Measurements from ENCODE around the gene MRNIP.

Gene MRNIP

GRCh38 chr5:179880066-179880650 is 21.5 kb upstream of the MRNIP start:
- Histone ChIP-seq H4K20me1 (ENCODE audit: low read depth, low read length) (no peaks in the 10 kb centered on the region), H3F3A (ENCODE audit: insufficient read depth) (no peaks in the 10 kb centered on the region; the same call in 1 of the 2 replicates), H2AFZ (ENCODE audit: low read depth, low read length, severe bottlenecking) (no peak overlapping the region), H3K9me2 (replicated peaks; ENCODE audit: insufficient read depth, low read length) (no peaks in the 10 kb centered on the region), H3K27me3 (ENCODE audit: low read length) (no peaks in the 10 kb centered on the region), H3K9me3 (ENCODE audit: insufficient read depth, low read length) (peaks cover 26% of the 10 kb centered on the region; the same call in 1 of the 2 replicates), H3K79me2 (ENCODE audit: insufficient read depth, low read length) (no peaks in the 10 kb centered on the region), H3K4me2 (ENCODE audit: low read depth, low read length, poor library complexity, severe bottlenecking) (no peak overlapping the region), H3K9ac (ENCODE audit: low read length) (no peak overlapping the region), H3K27ac (ENCODE audit: low read depth, low read length) (no peak overlapping the region), H3K4me3 (ENCODE audit: insufficient read depth, low read length, poor library complexity, severe bottlenecking) (no peak overlapping the region), H3K36me3 (ENCODE audit: low read length) (peaks cover 22% of the 10 kb centered on the region)
- no peak for TF ChIP-seq CTCF (IDR thresholded peaks at IDR 0.05; ENCODE audit: insufficient read depth, low read length, poor library complexity, severe bottlenecking)

GRCh38 chr5:179879690-179880010 is 21.0 kb upstream of the MRNIP start:
- Histone ChIP-seq H3K27ac (ENCODE audit: low read depth, low read length) (no peak overlapping the region), H4K20me1 (ENCODE audit: low read depth, low read length) (no peaks in the 10 kb centered on the region), H3K4me2 (ENCODE audit: low read depth, low read length, poor library complexity, severe bottlenecking) (no peak overlapping the region), H3K9me3 (ENCODE audit: insufficient read depth, low read length) (peaks cover 22% of the 10 kb centered on the region; the same call in 1 of the 2 replicates), H3K36me3 (ENCODE audit: low read length) (peaks cover 17% of the 10 kb centered on the region), H2AFZ (ENCODE audit: low read depth, low read length, severe bottlenecking) (no peak overlapping the region), H3K27me3 (ENCODE audit: low read length) (no peaks in the 10 kb centered on the region), H3K4me3 (ENCODE audit: insufficient read depth, low read length, poor library complexity, severe bottlenecking) (no peak overlapping the region), H3K79me2 (ENCODE audit: insufficient read depth, low read length) (no peaks in the 10 kb centered on the region), H3K9me2 (replicated peaks; ENCODE audit: insufficient read depth, low read length) (no peaks in the 10 kb centered on the region), H3F3A (ENCODE audit: insufficient read depth) (no peaks in the 10 kb centered on the region; the same call in 1 of the 2 replicates), H3K9ac (ENCODE audit: low read length) (no peak overlapping the region)
- TF ChIP-seq EZH2phosphoT487 (conservative IDR thresholded peaks at IDR 0.05; ENCODE audit: low read length), result no peak

- no peak overlapping the region for H2AFZ ChIP-seq (ENCODE audit: low read depth, low read length, severe bottlenecking)
- no peak overlapping the region for H3K4me3 ChIP-seq (ENCODE audit: insufficient read depth, low read length, poor library complexity, severe bottlenecking)
- H3K36me3 ChIP-seq (ENCODE audit: low read length), result peaks cover 12% of the 10 kb centered on the region
- no peaks in the 10 kb centered on the region for H4K20me1 ChIP-seq (ENCODE audit: low read depth, low read length)
- H3K9me3 ChIP-seq (ENCODE audit: insufficient read depth, low read length), result peaks cover 19% of the 10 kb centered on the region; the same call in 1 of the 2 replicates
- H3K27ac ChIP-seq (ENCODE audit: low read depth, low read length), result no peak overlapping the region
- no peaks in the 10 kb centered on the region for H3K79me2 ChIP-seq (ENCODE audit: insufficient read depth, low read length)
- H3F3A ChIP-seq (ENCODE audit: insufficient read depth), result no peaks in the 10 kb centered on the region; the same call in 1 of the 2 replicates
- no peak overlapping the region for H3K4me2 ChIP-seq (ENCODE audit: low read depth, low read length, poor library complexity, severe bottlenecking)
- no peaks in the 10 kb centered on the region for H3K9me2 ChIP-seq (replicated peaks; ENCODE audit: insufficient read depth, low read length)
- TF ChIP-seq EZH2phosphoT487 (conservative IDR thresholded peaks at IDR 0.05; ENCODE audit: low read length), result no peak
- TF ChIP-seq CTCF (IDR thresholded peaks at IDR 0.05; ENCODE audit: insufficient read depth, low read length, poor library complexity, severe bottlenecking), result no peak
- H3K27me3 ChIP-seq (ENCODE audit: low read length), result no peaks in the 10 kb centered on the region
- H3K9ac ChIP-seq (ENCODE audit: low read length), result no peak overlapping the region
These were observed 20.5 kb upstream of the MRNIP start for GRCh38 chr5:179879003-179879689.

Measured in SU-DHL-6 (cell line).